ENCODE results near the gene ZNF566.

ZNF566 gene

DNA sequence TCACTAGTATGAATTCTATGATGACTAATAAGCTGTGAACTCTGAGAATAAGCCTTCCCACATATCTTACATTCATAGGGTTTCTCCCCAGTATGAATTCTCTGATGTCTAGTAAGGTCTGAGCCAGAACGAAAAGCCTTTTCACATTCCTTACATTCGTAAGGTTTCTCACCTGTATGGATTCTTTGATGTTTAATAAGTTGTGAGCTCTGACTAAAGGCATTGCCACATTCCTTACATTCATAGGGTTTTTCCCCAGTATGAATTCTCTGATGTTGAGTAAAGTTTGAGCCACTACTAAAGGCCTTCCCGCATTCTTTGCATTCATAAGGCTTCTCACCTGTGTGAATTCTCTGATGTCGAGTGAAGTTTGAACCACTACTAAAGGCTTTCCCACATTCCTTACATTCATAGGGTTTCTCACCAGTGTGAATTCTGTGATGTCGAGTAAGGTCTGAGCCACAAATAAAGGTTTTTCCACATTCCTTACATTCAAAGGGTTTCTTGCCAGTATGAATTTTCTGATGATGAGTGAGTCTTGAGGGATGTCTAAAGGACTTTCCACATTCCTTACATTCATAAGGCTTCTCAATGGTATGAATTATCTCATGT, 40.2 kb downstream of the ZNF566 start:
- no peak for TF ChIP-seq CTCF (conservative IDR thresholded peaks at IDR 0.05; ENCODE audit: low read length)
- DNase-seq (ENCODE audit: low read depth): no peak
- H3K4me3 ChIP-seq (ENCODE audit: low read length): no peak overlapping the region

DNA sequence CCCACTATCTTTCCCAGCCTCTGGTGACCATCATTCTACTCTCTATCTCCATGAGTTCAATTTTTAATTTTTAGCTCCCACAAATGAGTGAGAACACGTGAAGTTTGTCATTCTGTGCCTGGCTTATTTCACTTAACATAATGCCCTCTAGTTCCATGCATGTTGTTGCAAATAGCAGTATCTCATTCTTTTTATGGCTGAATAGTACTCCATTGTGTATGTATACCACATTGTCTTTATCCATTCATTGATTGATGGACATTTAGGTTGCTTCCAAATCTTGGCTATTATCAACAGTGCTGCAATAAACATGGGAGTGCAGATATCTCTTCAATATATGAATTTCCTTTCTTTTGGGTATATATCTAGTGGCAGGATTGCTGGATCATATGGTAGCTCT, 48.0 kb downstream of the ZNF566 start:
- H3K4me3 ChIP-seq (ENCODE audit: low read length): no peak overlapping the region
- DNase-seq (ENCODE audit: low read depth): no peak
- TF ChIP-seq CTCF (conservative IDR thresholded peaks at IDR 0.05; ENCODE audit: low read length): no peak

- DNase-seq (ENCODE audit: low read depth): no peak
- H3K4me3 ChIP-seq (ENCODE audit: low read length): no peak overlapping the region
- TF ChIP-seq CTCF (conservative IDR thresholded peaks at IDR 0.05; ENCODE audit: low read length): no peak
Measured at GRCh38 chr19:36436531-36436930, 52.8 kb downstream of the ZNF566 start.

DNA sequence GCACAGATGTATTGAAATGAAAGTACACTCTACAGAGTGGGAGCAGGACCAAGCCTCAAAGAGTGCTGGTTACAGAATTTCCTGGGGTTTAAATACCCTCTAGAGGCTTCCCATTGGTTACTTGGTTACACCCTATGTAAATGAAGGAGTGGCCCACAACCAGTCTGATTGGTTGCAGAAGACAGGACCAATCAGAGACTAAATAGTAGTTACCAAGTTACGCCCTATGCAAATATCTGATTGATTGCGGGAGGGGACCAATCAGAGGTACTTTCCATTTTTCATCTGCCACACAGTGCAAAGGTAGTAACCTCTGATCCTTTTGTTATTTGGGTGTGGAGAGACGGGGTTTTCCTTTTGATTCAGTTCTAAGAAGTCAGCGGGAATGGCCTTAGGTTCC, 65.4 kb downstream of the ZNF566 start:
- DNase-seq (ENCODE audit: low read depth): no peak
- TF ChIP-seq CTCF (conservative IDR thresholded peaks at IDR 0.05; ENCODE audit: low read length): no peak
- no peak overlapping the region for H3K4me3 ChIP-seq (ENCODE audit: low read length)

- TF ChIP-seq CTCF (conservative IDR thresholded peaks at IDR 0.05; ENCODE audit: low read length): no peak
- DNase-seq (ENCODE audit: low read depth): no peak
- H3K4me3 ChIP-seq (ENCODE audit: low read length): peak overlapping the region; percentile 51
Measured at GRCh38 chr19:36421749-36422481, 67.4 kb downstream of the ZNF566 start.

- peak; percentile 40 for DNase-seq (ENCODE audit: low read depth)
- H3K4me3 ChIP-seq (ENCODE audit: low read length): peak overlapping the region; percentile 51
- no peak for TF ChIP-seq CTCF (conservative IDR thresholded peaks at IDR 0.05; ENCODE audit: low read length)
Measured at GRCh38 chr19:36420961-36421748, 68.2 kb downstream of the ZNF566 start.

All from AG10803 (cell line).